Astrocyte of the cerebellum (primary cell): ENCODE data around the gene RALGAPA2.

Source experiments
- DNase-seq: peaks from one replicate; pipeline ENCODE4 v3.0.0-alpha.2; 2011; ENCODE audit warnings: low read depth
- H3K4me3 ChIP-seq: 2 replicates; pipeline ENCODE4 v1.5.1; 2011; ENCODE audit warnings: mild to moderate bottlenecking, low read depth, low read length, moderate library complexity
- CTCF ChIP-seq: IDR thresholded peaks from 2 replicates; pipeline ENCODE4 v1.5.1; 2012; ENCODE audit warnings: low read length, low read depth, moderate library complexity, mild to moderate bottlenecking; ENCODE audit errors: missing control alignments
- in situ Hi-C: cut with HindIII; loops from 2 replicates; pipeline ENCODE4 v1.10.0; 2017; ENCODE audit warnings: low sequenced_read_pairs

Gene RALGAPA2

DNA sequence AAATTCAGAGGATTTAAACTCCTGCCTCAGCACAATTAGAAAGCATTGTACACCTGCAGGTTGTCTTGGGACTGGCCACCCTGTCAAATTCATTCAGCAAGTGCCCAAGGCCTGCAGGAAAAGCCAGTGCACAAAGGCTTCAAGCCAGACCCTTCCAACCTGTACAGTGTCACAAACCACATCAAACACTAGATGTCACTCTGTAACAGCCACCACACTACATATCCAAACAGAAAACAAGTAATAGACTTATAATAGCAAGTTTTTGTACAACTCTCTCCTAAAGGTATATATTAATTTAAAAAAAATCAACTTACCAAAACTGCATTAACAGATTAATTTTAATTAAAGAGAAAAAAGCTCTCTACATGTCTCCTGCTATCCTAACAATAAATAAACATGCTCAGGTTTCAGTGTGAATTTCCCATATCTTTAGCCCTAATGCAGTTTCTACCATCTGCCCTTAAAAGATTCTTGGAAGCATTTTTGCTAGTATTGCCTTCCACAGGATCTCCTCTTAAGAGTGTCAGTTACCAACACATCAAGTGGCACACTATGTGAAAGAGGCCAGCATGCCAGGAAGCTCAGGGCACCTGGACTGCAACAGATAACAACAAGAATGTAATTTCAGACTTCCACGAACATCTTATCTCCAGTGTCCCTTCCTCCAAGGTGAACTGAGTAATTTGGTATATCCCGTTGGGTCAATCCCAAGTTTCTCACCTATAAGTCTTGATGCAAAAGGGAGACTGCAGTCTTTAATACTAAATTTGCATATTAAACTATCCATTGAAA, 47.5 kb downstream of the RALGAPA2 start:
- in situ Hi-C loops, result no loop called here
- TF ChIP-seq CTCF, result peak; percentile 43
- DNase-seq, result peak; percentile 4
- no peak overlapping the region for H3K4me3 ChIP-seq

DNA sequence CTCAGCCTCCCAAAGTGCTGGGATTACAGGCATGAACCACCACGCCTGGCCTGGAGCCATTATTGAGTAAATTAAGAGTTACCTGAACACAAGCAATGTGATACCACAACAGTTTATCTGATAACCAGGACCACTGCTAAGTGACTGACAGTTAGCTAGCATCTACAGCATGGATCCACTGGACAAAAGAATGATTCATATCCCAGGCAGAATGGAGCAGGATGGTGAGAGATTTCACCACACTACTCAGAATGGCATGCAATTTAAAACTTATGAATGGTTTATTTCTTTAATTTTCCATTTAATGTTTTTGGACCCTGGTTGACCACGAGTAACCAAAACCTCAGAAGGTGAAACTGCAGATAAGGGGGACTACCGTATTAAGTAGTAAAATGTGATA, 48.6 kb downstream of the RALGAPA2 start:
- no peak for TF ChIP-seq CTCF
- no peak overlapping the region for H3K4me3 ChIP-seq
- DNase-seq, result no peak
- in situ Hi-C loops, result no loop called here

DNA sequence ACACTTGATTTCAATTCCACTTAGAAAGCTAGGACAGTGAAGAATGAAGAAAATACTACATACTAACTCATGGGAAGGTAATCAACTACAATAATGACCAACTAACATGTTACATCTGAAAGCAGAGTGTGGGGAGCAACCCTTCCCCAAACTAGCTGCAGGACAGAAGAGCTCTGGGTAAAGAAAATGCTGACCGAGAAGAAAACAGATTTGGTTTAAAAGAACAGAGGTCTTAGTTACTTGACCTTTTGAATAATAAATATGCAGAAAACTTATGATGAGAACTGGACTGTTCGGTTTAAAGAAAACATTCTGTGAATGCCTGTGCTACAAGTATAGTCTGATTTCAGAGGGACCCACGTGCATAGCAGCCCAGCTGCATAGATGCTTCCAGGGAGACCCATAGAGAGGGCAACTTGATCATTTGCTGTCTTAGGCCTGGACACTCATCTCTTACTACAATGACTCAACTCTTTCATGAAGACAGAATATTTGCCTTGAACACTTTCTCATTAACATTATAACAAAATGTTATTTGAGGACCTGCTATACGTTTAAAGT, 53.5 kb downstream of the RALGAPA2 start:
- no peak for TF ChIP-seq CTCF
- in situ Hi-C loops, result no loop called here
- no peak for DNase-seq
- no peak overlapping the region for H3K4me3 ChIP-seq

DNA sequence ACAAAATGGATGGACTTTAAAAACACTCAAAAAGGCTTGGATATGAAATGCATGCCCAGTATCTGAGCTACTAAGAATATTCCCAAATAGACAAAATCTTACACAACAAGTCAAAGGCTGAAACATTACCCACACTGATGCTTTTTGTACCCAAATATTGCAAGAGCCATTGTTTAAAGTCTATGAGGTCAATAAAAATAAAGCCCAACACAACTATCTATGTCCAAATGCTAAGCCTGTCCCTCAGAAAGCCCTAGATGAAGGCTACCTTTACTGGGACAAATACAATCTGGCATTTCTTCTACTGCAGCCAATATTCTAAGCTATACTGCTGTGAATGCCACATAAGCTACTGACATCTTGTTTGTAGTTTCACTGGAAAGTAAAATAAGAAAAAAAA, 54.3 kb downstream of the RALGAPA2 start:
- no peak overlapping the region for H3K4me3 ChIP-seq
- no peak for DNase-seq
- TF ChIP-seq CTCF, result no peak
- in situ Hi-C loops, result no loop called here

DNA sequence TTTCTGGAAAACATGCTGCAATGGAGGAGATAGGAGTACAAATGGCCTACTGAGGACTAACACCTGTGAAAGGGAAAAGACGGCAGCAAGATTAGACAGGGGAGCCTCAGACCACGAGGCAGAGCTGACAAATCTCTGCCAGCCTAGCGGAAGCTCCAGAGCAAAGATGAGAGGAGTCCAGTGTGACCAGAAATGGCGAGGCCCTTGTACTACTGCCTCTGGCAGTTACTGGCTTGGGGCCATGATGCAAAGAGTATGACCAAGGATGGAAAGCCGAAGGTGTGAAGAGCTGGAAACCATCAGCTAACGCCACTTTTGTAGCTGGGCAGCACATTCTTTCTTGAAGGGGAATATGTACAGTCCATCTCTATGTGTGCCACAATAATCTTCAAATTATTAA, 55.4 kb downstream of the RALGAPA2 start:
- in situ Hi-C loops, result no loop called here
- no peak for TF ChIP-seq CTCF
- no peak for DNase-seq
- no peak overlapping the region for H3K4me3 ChIP-seq

DNA sequence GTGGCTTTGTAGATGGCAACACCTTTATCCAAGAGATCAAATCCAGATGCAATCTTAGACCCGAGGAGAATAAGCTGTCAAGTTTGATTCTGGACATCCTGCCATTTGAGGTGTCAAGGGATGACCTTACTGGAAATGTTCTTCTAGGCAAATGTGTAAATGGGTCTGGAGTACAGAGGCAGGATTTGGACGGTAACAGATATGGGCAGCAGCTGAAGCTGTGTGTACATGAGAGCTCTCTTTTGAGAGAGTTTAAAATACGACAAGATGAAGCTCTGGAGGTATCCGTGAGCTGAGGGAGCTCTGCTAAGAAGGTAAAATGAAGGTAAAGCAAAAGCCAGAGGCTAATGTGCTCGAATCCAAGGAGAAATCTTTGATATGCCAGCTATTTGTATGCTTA, 56.6 kb downstream of the RALGAPA2 start:
- in situ Hi-C loops, result no loop called here
- TF ChIP-seq CTCF, result no peak
- no peak overlapping the region for H3K4me3 ChIP-seq
- no peak for DNase-seq
